ENCODE data around the gene ADGRG7.
A peak's percentile ranks its signal among the peaks of the same experiment; 100 is the strongest.

DNA sequence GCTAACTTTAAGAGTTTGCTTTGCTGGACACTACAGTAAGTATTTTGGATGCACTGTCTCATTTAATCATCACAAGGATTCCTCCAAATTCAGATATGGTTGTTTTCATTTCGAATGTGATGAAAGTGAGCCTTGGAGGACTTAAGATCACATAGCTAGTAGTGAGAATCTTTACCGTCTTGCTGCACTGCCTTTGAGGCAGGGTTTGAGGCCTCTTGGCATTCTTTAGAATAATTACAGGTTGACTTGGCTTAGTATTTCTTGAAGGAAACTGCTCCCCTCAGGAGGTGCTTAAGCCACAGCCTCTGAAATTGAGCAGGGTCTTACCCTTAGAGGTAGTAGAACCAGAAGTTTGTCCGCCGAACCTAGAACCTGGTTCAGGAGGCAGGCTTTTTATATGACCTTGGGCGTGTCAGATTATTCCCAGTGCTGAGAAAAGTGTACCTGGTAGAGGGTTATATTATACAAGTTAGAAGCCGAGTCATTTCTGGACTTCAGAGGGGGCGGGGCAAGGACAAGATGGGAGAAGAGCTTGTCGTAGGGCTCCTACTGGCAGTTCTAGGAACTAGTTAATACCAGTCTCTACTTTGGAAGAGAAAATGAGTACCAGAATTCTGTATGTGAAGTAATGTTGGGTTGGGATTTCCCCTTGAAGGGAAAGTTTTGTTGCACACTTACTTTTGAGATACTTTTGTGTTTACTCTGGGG lies 101.0 kb downstream of the ADGRG7 start:
- TF ChIP-seq, protein P1, sequence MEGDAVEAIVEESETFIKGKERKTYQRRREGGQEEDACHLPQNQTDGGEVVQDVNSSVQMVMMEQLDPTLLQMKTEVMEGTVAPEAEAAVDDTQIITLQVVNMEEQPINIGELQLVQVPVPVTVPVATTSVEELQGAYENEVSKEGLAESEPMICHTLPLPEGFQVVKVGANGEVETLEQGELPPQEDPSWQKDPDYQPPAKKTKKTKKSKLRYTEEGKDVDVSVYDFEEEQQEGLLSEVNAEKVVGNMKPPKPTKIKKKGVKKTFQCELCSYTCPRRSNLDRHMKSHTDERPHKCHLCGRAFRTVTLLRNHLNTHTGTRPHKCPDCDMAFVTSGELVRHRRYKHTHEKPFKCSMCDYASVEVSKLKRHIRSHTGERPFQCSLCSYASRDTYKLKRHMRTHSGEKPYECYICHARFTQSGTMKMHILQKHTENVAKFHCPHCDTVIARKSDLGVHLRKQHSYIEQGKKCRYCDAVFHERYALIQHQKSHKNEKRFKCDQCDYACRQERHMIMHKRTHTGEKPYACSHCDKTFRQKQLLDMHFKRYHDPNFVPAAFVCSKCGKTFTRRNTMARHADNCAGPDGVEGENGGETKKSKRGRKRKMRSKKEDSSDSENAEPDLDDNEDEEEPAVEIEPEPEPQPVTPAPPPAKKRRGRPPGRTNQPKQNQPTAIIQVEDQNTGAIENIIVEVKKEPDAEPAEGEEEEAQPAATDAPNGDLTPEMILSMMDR (IDR thresholded peaks at IDR 0.05; ENCODE audit: low read length): peak; percentile 41
- no peak for TF ChIP-seq EZH2 (optimal IDR thresholded peaks at IDR 0.05; ENCODE audit: low read depth, low read length)
- TF ChIP-seq EZH2phosphoT487 (IDR thresholded peaks at IDR 0.05; ENCODE audit: low read length): no peak

All from MM.1S (cell line).